ENCODE data around the gene CDT1. TPM values are rescaled to one million over a fixed set of nuclear protein-coding genes. Genes with fewer than 3 reads are reported as not detected.

Gene CDT1
- total RNA-seq, 1 experiment from 2014 or later = 74.1 TPM

DNA sequence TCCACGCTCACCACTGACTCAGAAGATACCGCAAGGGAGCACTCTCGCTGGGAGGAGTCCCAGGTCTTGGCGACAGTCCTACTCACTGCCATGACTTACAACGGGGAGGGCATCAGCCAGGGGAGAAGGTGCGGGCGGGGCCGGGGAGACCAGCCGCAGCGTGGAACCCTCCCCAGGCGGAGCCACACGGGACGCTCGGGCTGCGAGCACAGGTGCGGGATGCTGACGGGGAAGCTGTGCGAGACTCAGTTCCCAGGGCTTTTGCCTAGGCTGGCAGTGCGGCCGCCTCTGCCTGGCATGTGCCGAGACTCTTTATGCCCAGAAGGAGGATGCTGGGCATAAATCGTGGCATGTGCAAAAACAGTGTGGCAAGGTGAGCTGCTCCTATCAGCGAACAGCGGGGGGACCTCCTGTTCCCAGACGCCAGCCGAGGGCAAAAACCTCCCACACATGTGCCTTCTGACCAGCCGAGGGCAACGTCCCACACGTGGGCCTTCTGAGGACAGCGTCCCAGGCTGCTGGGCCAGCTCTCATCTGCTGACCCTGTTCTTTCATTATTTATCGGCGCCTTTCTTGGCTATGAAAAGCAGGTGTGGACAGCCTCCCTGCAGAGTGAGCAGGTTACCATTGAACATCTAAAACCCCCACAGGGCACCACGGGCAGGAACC, 47.1 kb downstream of the CDT1 start:
- Histone ChIP-seq H3T11ph (ENCODE audit: low read length) (no peak overlapping the region), H2BK15ac (ENCODE audit: low read depth, low read length) (no peak overlapping the region), H2BK5ac (ENCODE audit: insufficient read length, low read length) (no peak overlapping the region), H3K4me1 (ENCODE audit: insufficient read depth, low read length) (no peaks in the 10 kb centered on the region), H2AFZ (ENCODE audit: low read length) (no peak overlapping the region), H3K4ac (ENCODE audit: low read depth, low read length) (no peak overlapping the region), H3K14ac (ENCODE audit: insufficient read depth, low read length) (no peak overlapping the region), H2BK12ac (ENCODE audit: insufficient read length, low read depth, low read length) (no peak overlapping the region), H4K20me1 (ENCODE audit: control insufficient read depth, insufficient read depth, insufficient read length) (no peaks in the 10 kb centered on the region), H3K4me2 (ENCODE audit: insufficient read depth, insufficient read length, low read length) (no peak overlapping the region), H2AK5ac (ENCODE audit: insufficient read length, low read length) (no peak overlapping the region), H3K27ac (ENCODE audit: insufficient read length, low read depth, low read length) (no peak overlapping the region), H4K8ac (replicated peaks; ENCODE audit: insufficient read length, low read depth, low read length) (no peak overlapping the region), H3K9ac (ENCODE audit: extremely low read depth, insufficient read length, low read length) (no peak overlapping the region), H3K79me2 (ENCODE audit: insufficient read depth, low read length) (no peaks in the 10 kb centered on the region), H2BK120ac (ENCODE audit: low read depth, low read length, poor library complexity, severe bottlenecking) (no peak overlapping the region), H4K91ac (ENCODE audit: insufficient read length, low read depth, low read length) (no peak overlapping the region), H3K27me3 (ENCODE audit: insufficient read depth, low read length) (no peaks in the 10 kb centered on the region), H3K79me1 (ENCODE audit: insufficient read depth, low read depth, low read length, poor library complexity, severe bottlenecking) (no peaks in the 10 kb centered on the region), H3K9me3 (ENCODE audit: control insufficient read depth, low read depth, low read length) (no peaks in the 10 kb centered on the region), H3K18ac (ENCODE audit: insufficient read length, low read depth, low read length) (no peak overlapping the region), H3K56ac (ENCODE audit: insufficient read length, low read depth, low read length) (no peak overlapping the region), H2BK20ac (ENCODE audit: low read depth, low read length, poor library complexity, severe bottlenecking) (no peak overlapping the region), H3K23ac (ENCODE audit: insufficient read length, low read depth, low read length) (no peak overlapping the region), H3K23me2 (ENCODE audit: insufficient read length, low read depth, low read length, poor library complexity, severe bottlenecking) (no peaks in the 10 kb centered on the region), H4K5ac (ENCODE audit: insufficient read length, low read depth, low read length) (no peak overlapping the region)
- Mint-ChIP-seq H3K27me3 (ENCODE audit: low read depth) (no peaks in the 10 kb centered on the region), H3K27ac (peak overlapping the region in 1 of 3 experiments; percentile 27; a peak in 1 of 7 replicates), H3K9me3 (peaks cover 0 to 6% of the 10 kb centered on the region in 2 experiments; a peak in 2 of 5 replicates), H3K4me1 (peaks cover 1 to 8% of the 10 kb centered on the region in 2 experiments; a peak in 3 of 4 replicates), H3K4me3 (no peak overlapping the region), H3K36me3 (ENCODE audit: insufficient read depth in 1 of 3, low read depth in 3 of 3) (peaks cover 8 to 19% (median 12%) of the 10 kb centered on the region in 3 experiments)
- TF ChIP-seq, protein P1, sequence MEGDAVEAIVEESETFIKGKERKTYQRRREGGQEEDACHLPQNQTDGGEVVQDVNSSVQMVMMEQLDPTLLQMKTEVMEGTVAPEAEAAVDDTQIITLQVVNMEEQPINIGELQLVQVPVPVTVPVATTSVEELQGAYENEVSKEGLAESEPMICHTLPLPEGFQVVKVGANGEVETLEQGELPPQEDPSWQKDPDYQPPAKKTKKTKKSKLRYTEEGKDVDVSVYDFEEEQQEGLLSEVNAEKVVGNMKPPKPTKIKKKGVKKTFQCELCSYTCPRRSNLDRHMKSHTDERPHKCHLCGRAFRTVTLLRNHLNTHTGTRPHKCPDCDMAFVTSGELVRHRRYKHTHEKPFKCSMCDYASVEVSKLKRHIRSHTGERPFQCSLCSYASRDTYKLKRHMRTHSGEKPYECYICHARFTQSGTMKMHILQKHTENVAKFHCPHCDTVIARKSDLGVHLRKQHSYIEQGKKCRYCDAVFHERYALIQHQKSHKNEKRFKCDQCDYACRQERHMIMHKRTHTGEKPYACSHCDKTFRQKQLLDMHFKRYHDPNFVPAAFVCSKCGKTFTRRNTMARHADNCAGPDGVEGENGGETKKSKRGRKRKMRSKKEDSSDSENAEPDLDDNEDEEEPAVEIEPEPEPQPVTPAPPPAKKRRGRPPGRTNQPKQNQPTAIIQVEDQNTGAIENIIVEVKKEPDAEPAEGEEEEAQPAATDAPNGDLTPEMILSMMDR (conservative IDR thresholded peaks at IDR 0.05) = no peak
- no peak for DNase-seq
- WGBS (ENCODE audit: extremely low coverage, insufficient read length, low lambda C conversion rate) = no CpG with 5 or more reads among the region's 33 CpGs

Measured in H9 (cell line).